T47D (cell line): Measurements from ENCODE around the gene LDLRAD4.

Experiments used
- DNase-seq, 2 experiments: peaks; one replicate each; pipeline versions ENCODE4 v3.0.0 to v3.0.0-alpha.2; 2011 to 2012; ENCODE audit warnings: low read depth in 1 of 2, low spot score in 1 of 2
- JUND ChIP-seq: IDR thresholded peaks from 2 replicates; pipeline ENCODE4 v1.6.1; 2012; ENCODE audit warnings: low read depth
- in situ Hi-C: cut with HindIII; loops from 2 replicates; pipeline ENCODE4 v1.10.0; 2016; ENCODE audit warnings: low sequenced_read_pairs, low pct_unique_long_range_greater_than_20kb

Gene LDLRAD4

GRCh38 chr18:13441736-13442135 is 223.2 kb downstream of the LDLRAD4 start:
- no peak for TF ChIP-seq JUND
- DNase-seq, result no peak
- in situ Hi-C loops, result no loop called here

- in situ Hi-C loops, result no loop called here
- no peak for TF ChIP-seq JUND
- DNase-seq, result no peak
Measured at GRCh38 chr18:13442451-13442850, 223.9 kb downstream of the LDLRAD4 start.

GRCh38 chr18:13443552-13443951 is 225.0 kb downstream of the LDLRAD4 start:
- in situ Hi-C loops, result no loop called here
- no peak for TF ChIP-seq JUND
- no peak for DNase-seq

- in situ Hi-C loops, result no loop called here
- no peak for TF ChIP-seq JUND
- no peak for DNase-seq
Measured at GRCh38 chr18:13444430-13445240, 226.1 kb downstream of the LDLRAD4 start.

- DNase-seq, result no peak
- TF ChIP-seq JUND, result no peak
- in situ Hi-C loops, result no loop called here
Measured at GRCh38 chr18:13445241-13445897, 226.8 kb downstream of the LDLRAD4 start.

GRCh38 chr18:13446024-13446423 is 227.5 kb downstream of the LDLRAD4 start:
- DNase-seq, result no peak
- in situ Hi-C loops, result no loop called here
- no peak for TF ChIP-seq JUND

- DNase-seq, result no peak
- no peak for TF ChIP-seq JUND
- in situ Hi-C loops, result no loop called here
Measured at GRCh38 chr18:13446610-13447461, 228.3 kb downstream of the LDLRAD4 start.

GRCh38 chr18:13447621-13448334 is 229.2 kb downstream of the LDLRAD4 start:
- DNase-seq, result no peak
- in situ Hi-C loops, result no loop called here
- no peak for TF ChIP-seq JUND

- DNase-seq, result no peak
- in situ Hi-C loops, result no loop called here
Measured at GRCh38 chr18:13448335-13448795, 229.8 kb downstream of the LDLRAD4 start.

GRCh38 chr18:13449651-13450050 is 231.1 kb downstream of the LDLRAD4 start:
- no peak for TF ChIP-seq JUND
- in situ Hi-C loops, result no loop called here
- DNase-seq, result no peak

More at GRCh38 chr18:13448335-13448795, 229.8 kb downstream of the LDLRAD4 start:
- TF ChIP-seq JUND, result no peak

- TF ChIP-seq JUND, result no peak
- in situ Hi-C loops, result no loop called here
- DNase-seq, result no peak
Measured at GRCh38 chr18:13450289-13451212, 232.0 kb downstream of the LDLRAD4 start.
